Left lung (tissue), 14 donors: ENCODE results near the gene TIMM23B. TPM values are rescaled to one million over a fixed set of nuclear protein-coding genes. Genes with fewer than 3 reads are reported as not detected.
"Not testable (repeated sequence)": the region's sequence is repeated elsewhere in the genome, so short reads cannot be mapped to it uniquely, and the experiment has no call there.

Experiments
- ATAC-seq: fragments of 200-7000 bp; cut with Tn5 transposase; one replicate; pipeline ENCODE4 v1.9.1; 2020; ENCODE audit warnings: moderate library complexity
- DNase-seq, 4 donors: peaks; one replicate each; pipeline ENCODE4 v3.0.0-alpha.2; 2013 to 2020
- H3K27ac ChIP-seq, 2 donors: fragments of 200-600 bp; sonication (generic) in 1 of 2; one replicate each; pipeline versions ENCODE4 v1.5.0 to v1.8.0; 2020 to 2021
- H3K27me3 ChIP-seq, 2 donors: fragments of 200-600 bp; sonication (generic) in 1 of 2; one replicate each; pipeline versions ENCODE4 v1.5.0 to v1.8.0; 2020 to 2021
- H3K36me3 ChIP-seq, 2 donors: fragments of 200-600 bp; sonication (generic) in 1 of 2; one replicate each; pipeline versions ENCODE4 v1.5.0 to v1.8.0; 2020 to 2021
- H3K4me1 ChIP-seq, 2 donors: fragments of 200-600 bp; one replicate each; pipeline ENCODE4 v1.8.0; 2021
- H3K4me3 ChIP-seq, 2 donors: fragments of 200-600 bp; sonication (generic) in 1 of 2; one replicate each; pipeline versions ENCODE4 v1.5.0 to v1.8.0; 2020 to 2021; ENCODE audit warnings: mild to moderate bottlenecking in 1 of 2
- H3K9me3 ChIP-seq, 2 donors: fragments of 200-600 bp; sonication (generic) in 1 of 2; one replicate each; pipeline versions ENCODE4 v1.5.0 to v1.8.0; 2020 to 2021
- intact Hi-C, 2 donors: fragments of 100-400 bp; cut with DNase I; formaldehyde crosslinking; loops; one replicate each; pipeline versions ENCODE4 v1.11.2 to v1.14.2; 2022
- long read RNA-seq, 12 donors: library from polyadenylated mRNA in 2 of 12; unstranded in 2 of 12; transcript quantifications; one replicate each; pipeline ENCODE4 v2.0.0 and lab custom pipeline, GENCODE V29; 2019 to 2026
- polyA plus RNA-seq, 6 donors: library from polyadenylated mRNA; unstranded; fragments of 120-200 nt; gene quantifications; one replicate each; pipeline ENCODE4 v1.2.1, GENCODE V29; 2013; ENCODE audit not compliant: insufficient read length in 6 of 6
- total RNA-seq, 2 donors: library from RNA; stranded (reverse); fragmentation: NEBNext Ultra II Directional; extraction: Animal tissue kit (Norgen Biotek cat#: 25700); gene quantifications; one replicate each; pipeline ENCODE4 v1.2.1, GENCODE V29; 2021
- donor health status: DM: no; HTN: yes; CAD: no.
- donor health status: DM: no; HTN: no; CAD: no.

Gene TIMM23B, protein sequence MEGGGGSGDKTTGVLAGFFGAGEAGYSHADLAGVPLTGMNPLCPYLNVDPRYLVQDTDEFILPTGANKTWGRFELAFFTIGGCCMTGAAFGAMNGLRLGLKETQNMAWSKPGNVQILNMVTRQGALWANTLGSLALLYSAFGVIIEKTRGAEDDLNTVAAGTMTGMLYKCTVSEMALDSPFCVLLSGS
- total RNA-seq (10 to 100 TPM in 1 of 2 donors, 1 to 10 TPM in 1; 9.6 to 15.5 TPM), polyA plus RNA-seq (10 to 100 TPM; 15.7 to 20.5 (median 19.4) TPM)
- long read RNA-seq, donor 1, partial matches to known transcripts, result 0 of 3 reads
- long read RNA-seq, donor 1, other reads (novel, unspliced or antisense), result 0 of 3 reads
- long read RNA-seq, donor 2, partial matches to known transcripts, result 5 of 8 reads
- long read RNA-seq, donor 2, other reads (novel, unspliced or antisense), result 0 of 8 reads
- long read RNA-seq, donor 3, result 0 reads
- long read RNA-seq, donor 4, partial matches to known transcripts, result 0 of 1 reads
- long read RNA-seq, donor 4, other reads (novel, unspliced or antisense), result 1 of 1 reads
- long read RNA-seq, donor 5, partial matches to known transcripts, result 0 of 4 reads
- long read RNA-seq, donor 5, other reads (novel, unspliced or antisense), result 0 of 4 reads
- long read RNA-seq, donor 6, partial matches to known transcripts, result 0 of 2 reads
- long read RNA-seq, donor 6, other reads (novel, unspliced or antisense), result 0 of 2 reads
- long read RNA-seq, donor 7, partial matches to known transcripts, result 0 of 3 reads
- long read RNA-seq, donor 7, other reads (novel, unspliced or antisense), result 0 of 3 reads
- long read RNA-seq, donor 8, partial matches to known transcripts, result 0 of 1 reads
- long read RNA-seq, donor 8, other reads (novel, unspliced or antisense), result 0 of 1 reads
- long read RNA-seq, donor 9, result 0 reads
- long read RNA-seq, donor 10, partial matches to known transcripts, result 0 of 4 reads
- long read RNA-seq, donor 10, other reads (novel, unspliced or antisense), result 3 of 4 reads
- long read RNA-seq, donor 11, partial matches to known transcripts, result 0 of 2 reads
- long read RNA-seq, donor 11, other reads (novel, unspliced or antisense), result 0 of 2 reads
- long read RNA-seq, donor 12, partial matches to known transcripts, result 0 of 2 reads
- long read RNA-seq, donor 12, other reads (novel, unspliced or antisense), result 0 of 2 reads

DNA sequence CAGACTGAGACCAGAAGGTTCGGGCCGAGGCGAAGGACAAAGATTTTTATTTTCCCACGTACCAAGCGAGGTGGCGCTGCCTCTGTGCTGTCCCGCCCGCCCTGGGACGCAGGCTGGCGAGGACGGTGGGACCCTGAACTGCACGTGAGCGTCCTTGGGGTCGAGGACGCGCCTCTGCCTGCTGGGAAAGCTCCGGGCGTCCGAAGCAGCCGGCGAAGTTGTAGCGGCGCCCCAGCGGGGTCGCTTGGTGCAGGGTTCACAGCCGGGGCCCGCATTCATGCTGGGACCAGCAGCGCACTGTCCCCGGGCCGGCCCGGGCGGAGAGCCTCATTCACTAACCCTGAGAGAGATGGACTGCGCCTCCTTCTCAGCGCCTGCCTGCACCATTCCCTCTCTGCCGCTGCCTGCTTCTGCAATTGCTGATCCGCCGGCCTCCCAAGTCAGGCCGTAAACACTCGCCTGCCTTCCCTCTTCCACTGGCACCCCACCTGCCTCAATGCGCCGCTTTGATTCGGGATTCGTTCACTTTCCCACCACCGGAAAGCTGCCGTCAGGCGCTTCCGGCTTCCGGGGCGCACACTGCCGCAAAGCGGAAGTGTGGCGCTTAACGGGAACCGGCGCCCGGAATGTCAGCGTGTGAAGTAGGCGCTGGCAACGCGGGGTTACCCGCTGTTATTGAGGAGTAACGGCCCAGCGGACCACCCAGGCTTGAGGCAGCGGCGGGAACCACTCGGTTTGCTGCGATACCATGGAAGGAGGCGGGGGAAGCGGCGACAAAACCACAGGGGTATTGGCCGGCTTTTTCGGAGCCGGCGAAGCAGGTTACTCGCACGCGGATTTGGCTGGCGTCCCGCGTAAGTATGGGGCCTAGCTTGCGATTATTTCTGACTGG lies at the start of gene TIMM23B, which contains the start of gene PARG:
TSS of gene TIMM23B (plus strand) at position 607 of the 892 bp plus-strand sequence. CDS start at position 749, 142 bp downstream.
TSS of gene PARG (minus strand) at position 581 of the 892 bp plus-strand sequence. CDS start at position 279, 302 bp downstream.
- intact Hi-C loops, result not testable (repeated sequence)
- peak; percentile 97 for ATAC-seq

DNA sequence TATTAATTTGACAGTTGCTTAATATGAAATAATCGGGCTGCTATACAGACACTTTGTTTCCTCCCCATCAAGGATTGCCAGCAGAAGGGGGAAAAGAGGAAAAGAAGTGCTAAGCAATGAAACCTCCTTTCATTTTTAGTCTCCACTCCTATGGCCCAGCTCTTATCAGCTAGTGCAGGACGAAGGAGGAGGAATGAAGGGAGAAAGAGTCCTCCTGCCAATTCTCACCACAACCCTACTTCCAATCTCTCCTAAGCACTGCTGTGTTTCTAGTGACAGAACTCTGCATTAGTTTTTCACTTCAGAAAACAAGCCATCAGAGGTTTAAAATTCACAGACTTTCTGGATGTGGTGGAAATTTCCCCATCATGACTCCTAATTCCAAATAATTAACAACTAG lies 41.9 kb upstream of the TIMM23B start:
- H3K27me3 ChIP-seq, DNase-seq, intact Hi-C loops, H3K4me3 ChIP-seq, H3K4me1 ChIP-seq, ATAC-seq, H3K27ac ChIP-seq, H3K36me3 ChIP-seq: not testable (repeated sequence)
- peaks cover 0 to 11% of the 10 kb centered on the region in 2 donors for H3K9me3 ChIP-seq

More for the DNA sequence above, at the start of gene TIMM23B, which contains the start of gene PARG:
- peak; percentile 67 to 94 (median 82) for DNase-seq
- not testable (repeated sequence) for H3K27me3 ChIP-seq, H3K9me3 ChIP-seq, H3K36me3 ChIP-seq
- Histone ChIP-seq H3K27ac (peak within 1 kb of the TSS; percentile 33 to 78), H3K4me3 (peak within 1 kb of the TSS; percentile 75 to 84), H3K4me1 (peaks cover 0 to 21% of the 10 kb centered on the region in 2 donors)

GRCh38 chr10:49900406-49900805 lies 41.4 kb upstream of the TIMM23B start:
- H3K9me3 ChIP-seq, DNase-seq, H3K4me3 ChIP-seq, ATAC-seq, H3K36me3 ChIP-seq, H3K27ac ChIP-seq, H3K4me1 ChIP-seq, intact Hi-C loops, H3K27me3 ChIP-seq: not testable (repeated sequence)

GRCh38 chr10:49903829-49904228 lies 38.0 kb upstream of the TIMM23B start:
- H3K4me1 ChIP-seq, intact Hi-C loops, H3K36me3 ChIP-seq, H3K9me3 ChIP-seq, ATAC-seq, DNase-seq, H3K27ac ChIP-seq, H3K27me3 ChIP-seq, H3K4me3 ChIP-seq: not testable (repeated sequence)

GRCh38 chr10:49908290-49909080 lies 33.4 kb upstream of the TIMM23B start:
- ATAC-seq, H3K27me3 ChIP-seq, intact Hi-C loops, H3K4me1 ChIP-seq, H3K36me3 ChIP-seq, H3K4me3 ChIP-seq, H3K27ac ChIP-seq, DNase-seq, H3K9me3 ChIP-seq: not testable (repeated sequence)

GRCh38 chr10:49910295-49910694 lies 31.6 kb upstream of the TIMM23B start:
- H3K9me3 ChIP-seq, intact Hi-C loops, ATAC-seq: not testable (repeated sequence)

GRCh38 chr10:49916451-49916850 lies 25.4 kb upstream of the TIMM23B start:
- H3K4me3 ChIP-seq, H3K9me3 ChIP-seq, H3K4me1 ChIP-seq, DNase-seq, ATAC-seq, H3K27me3 ChIP-seq, intact Hi-C loops, H3K27ac ChIP-seq: not testable (repeated sequence)
- peaks cover 0 to 16% of the 10 kb centered on the region in 2 donors for H3K36me3 ChIP-seq

More at GRCh38 chr10:49910295-49910694, 31.6 kb upstream of the TIMM23B start:
- not testable (repeated sequence) for H3K4me1 ChIP-seq, H3K27me3 ChIP-seq, H3K27ac ChIP-seq, H3K4me3 ChIP-seq, H3K36me3 ChIP-seq, DNase-seq

GRCh38 chr10:49917927-49918326 lies 23.9 kb upstream of the TIMM23B start:
- ATAC-seq, H3K27ac ChIP-seq, H3K4me1 ChIP-seq, H3K9me3 ChIP-seq, intact Hi-C loops, H3K4me3 ChIP-seq, H3K27me3 ChIP-seq, DNase-seq: not testable (repeated sequence)
- peaks cover 0 to 18% of the 10 kb centered on the region in 2 donors for H3K36me3 ChIP-seq

- H3K4me1 ChIP-seq, H3K9me3 ChIP-seq, H3K4me3 ChIP-seq, H3K27ac ChIP-seq, ATAC-seq, intact Hi-C loops, H3K27me3 ChIP-seq, DNase-seq: not testable (repeated sequence)
- H3K36me3 ChIP-seq, result peaks cover 0 to 18% of the 10 kb centered on the region in 2 donors
These were observed 19.8 kb upstream of the TIMM23B start for GRCh38 chr10:49922041-49922440.

DNA sequence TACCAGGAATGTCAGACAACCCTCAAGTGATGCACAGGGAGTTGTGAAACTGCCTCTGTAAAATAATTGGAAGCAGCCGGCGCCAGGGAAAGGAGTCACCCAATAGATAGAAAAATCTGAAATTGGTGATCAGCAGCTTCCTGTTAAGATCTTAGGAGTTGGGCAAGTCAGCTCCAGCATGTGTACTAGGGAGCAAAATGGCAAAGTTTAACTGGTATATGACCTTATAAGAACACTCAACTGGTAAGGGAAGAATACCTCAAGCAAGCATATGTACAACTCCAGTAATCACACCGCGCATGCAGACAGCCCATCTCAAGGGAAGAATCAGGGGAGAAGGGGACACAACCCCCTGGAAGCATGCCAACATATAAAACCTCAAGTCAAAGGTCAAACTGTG lies 18.3 kb upstream of the TIMM23B start:
- intact Hi-C loops, DNase-seq: not testable (repeated sequence)

GRCh38 chr10:49931276-49931675 lies 10.6 kb upstream of the TIMM23B start:
- H3K36me3 ChIP-seq, result peaks cover 0 to 15% of the 10 kb centered on the region in 2 donors
- intact Hi-C loops, H3K9me3 ChIP-seq, H3K27me3 ChIP-seq, H3K4me3 ChIP-seq, ATAC-seq, DNase-seq, H3K27ac ChIP-seq, H3K4me1 ChIP-seq: not testable (repeated sequence)

More for the DNA sequence above, 18.3 kb upstream of the TIMM23B start:
- H3K27ac ChIP-seq, ATAC-seq, H3K9me3 ChIP-seq, H3K27me3 ChIP-seq, H3K4me1 ChIP-seq, H3K4me3 ChIP-seq: not testable (repeated sequence)
- H3K36me3 ChIP-seq, result peaks cover 0 to 13% of the 10 kb centered on the region in 2 donors
